Stimulated activated CD4-positive, alpha-beta T cell treated with anti-CD3 and anti-CD28 coated beads, Interleukin-12 subunit alpha, Interleukin-12 subunit beta, amount 100 ng/mL, for 48 hours (primary cell): Measurements from ENCODE around the gene GTF2IRD1.
"Not testable (repeated sequence)": the region's sequence is repeated elsewhere in the genome, so short reads cannot be mapped to it uniquely, and the experiment has no call there.

Source experiments
- DNase-seq, 3 donors: peaks; one replicate each; pipeline ENCODE4 v3.0.0-alpha.2; 2020; ENCODE audit warnings: low read depth in 2 of 3, low spot score in 1 of 3

Gene GTF2IRD1

DNA sequence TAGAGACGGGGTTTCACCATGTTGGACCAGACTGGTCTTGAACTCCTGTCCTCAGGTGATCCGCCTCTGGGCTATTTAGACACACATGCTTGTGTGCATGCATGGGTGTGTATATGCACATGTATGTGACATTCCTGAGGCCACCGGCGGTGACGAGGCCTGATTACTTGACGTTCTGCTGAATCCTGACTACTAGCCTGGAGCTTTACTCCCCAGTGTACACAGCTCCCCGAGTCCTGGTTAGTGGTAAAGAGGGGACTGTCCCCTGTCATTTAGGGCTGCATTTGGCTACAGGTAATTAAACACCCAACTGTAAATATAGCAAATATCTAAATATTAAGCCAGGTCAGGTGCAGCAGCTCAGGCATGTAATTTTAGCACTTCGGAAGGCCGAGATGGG is 14.2 kb downstream of the GTF2IRD1 start:
- no peak for DNase-seq

- DNase-seq = no peak
Measured at GRCh38 chr7:74470504-74470903, 16.8 kb downstream of the GTF2IRD1 start.

DNA sequence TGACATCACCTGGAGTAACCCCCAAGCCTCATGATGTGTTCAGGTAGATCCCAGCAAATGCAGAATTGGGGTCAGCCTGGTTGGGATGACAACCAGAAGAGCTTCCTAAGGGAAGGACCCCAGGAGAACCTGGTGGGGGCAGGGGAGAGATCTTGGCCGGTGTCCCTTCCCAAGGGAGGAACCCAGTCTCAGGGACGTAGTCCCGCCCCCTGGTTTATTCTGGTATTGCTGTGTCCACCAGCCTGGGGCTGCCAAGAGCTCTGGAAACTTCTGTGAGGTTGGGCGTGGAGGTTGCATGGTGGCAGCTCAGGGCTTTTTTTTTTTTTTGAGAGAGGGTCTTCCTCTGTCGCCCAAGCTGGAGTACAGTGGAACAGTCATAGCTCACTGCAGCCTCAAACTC is 19.4 kb downstream of the GTF2IRD1 start:
- no peak for DNase-seq

DNA sequence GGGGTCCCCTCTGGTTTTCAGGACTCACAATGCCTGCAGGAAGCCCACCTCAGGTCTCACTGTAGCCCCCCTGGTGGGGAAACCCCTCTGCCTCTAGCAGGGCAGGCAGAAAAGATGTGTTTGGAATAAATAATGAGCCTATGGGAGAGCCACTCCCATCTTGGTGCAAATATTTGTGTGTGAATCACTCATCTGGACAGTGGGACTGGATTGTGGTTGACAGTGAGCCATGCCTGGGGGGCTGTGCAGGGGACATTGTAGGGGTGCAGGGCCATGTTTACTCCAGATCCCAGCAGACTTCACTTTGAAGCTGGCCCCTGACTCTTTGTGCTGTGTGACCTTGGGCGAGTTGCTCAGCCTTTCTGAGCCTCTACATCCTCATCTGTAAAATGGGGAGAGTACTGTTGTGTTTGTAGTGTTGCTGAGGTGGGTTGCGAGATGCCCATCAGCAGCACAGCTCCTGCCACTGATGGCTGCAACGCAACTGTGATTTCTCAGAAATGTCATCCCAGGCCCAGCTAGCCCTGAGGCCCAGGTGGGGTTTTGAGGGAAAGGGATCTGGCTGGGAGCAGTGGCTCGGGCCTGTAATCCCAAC is 20.7 kb downstream of the GTF2IRD1 start:
- DNase-seq = no peak

DNA sequence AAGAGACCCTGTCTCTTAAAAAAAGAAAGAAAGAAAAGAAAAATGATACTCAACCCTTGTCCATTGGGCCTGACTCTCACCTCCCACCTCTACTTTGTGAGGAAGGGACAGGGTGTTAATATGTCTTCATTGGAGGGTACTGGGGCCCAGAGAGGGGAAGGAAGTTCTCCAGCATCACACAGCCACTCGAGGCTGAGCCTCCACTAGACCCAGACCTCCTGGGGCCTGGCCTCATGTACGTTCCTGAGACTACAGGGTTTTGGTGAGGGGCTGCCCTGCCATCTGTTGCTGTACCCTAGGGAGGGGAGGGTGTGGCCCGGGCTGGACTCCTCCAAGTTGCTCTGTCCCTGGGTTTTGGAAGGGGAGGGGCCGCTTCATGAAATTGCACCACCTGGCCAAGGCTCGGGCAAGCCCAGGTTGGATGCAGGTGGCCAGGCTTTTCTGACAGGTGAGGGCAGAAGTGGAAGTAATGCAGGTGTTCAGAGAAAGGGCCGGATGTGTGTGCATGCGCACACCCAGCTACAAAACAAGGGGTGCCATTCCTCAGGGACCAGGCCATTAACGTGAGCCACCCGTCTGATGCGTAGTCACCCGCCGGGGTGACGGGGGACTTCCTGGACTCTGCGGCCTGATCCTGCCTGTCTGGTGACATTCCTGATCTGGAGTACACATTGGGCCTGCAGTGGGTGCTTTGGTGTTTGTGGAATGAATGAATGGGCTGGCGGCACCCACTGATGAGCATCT is 21.7 kb downstream of the GTF2IRD1 start:
- DNase-seq = no peak

- DNase-seq = no peak
Measured at GRCh38 chr7:74475987-74476350, 22.3 kb downstream of the GTF2IRD1 start.

DNA sequence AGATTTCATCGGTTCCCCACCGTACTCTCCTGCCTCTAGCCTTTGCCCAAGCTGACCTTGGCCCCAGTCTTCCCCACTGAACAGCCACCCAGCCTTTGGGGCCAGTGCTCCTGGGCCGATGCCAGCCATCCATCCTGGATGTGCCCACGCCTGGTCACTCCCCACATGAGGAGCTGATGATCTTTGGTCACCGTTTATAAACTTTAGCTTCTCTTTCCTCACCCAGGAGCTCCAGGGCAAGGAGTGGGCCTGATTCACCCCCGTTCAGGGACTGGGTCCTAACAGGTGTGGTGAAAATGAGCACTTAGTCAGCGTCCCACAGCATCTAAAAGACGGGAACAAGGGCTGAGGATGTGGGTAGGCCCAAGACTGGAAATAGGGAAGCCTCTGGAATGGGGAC is 22.9 kb downstream of the GTF2IRD1 start:
- no peak for DNase-seq

DNA sequence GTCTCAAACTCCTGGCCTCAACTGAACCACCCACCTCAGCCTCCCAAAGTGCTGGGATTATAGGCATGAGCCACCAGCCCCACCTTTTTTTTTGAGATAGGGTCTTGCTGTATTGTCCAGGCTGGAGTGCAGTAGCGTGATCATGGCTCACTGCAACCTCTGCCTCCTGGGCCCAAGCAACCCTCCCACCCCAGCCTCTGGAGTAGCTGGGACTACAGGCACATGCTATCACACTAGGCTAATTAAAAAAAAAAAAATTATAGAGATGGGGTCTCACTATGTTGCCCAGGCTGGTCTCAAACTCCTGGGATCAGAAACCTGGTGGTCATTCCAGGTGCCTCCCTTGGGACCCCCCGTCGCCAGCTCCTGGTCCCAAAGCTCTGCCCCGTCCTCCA is 25.0 kb downstream of the GTF2IRD1 start:
- DNase-seq = no peak

GRCh38 chr7:74479066-74479781 is 25.5 kb downstream of the GTF2IRD1 start:
- no peak for DNase-seq

- no peak for DNase-seq
Measured at GRCh38 chr7:74479961-74480829, 26.5 kb downstream of the GTF2IRD1 start.

DNA sequence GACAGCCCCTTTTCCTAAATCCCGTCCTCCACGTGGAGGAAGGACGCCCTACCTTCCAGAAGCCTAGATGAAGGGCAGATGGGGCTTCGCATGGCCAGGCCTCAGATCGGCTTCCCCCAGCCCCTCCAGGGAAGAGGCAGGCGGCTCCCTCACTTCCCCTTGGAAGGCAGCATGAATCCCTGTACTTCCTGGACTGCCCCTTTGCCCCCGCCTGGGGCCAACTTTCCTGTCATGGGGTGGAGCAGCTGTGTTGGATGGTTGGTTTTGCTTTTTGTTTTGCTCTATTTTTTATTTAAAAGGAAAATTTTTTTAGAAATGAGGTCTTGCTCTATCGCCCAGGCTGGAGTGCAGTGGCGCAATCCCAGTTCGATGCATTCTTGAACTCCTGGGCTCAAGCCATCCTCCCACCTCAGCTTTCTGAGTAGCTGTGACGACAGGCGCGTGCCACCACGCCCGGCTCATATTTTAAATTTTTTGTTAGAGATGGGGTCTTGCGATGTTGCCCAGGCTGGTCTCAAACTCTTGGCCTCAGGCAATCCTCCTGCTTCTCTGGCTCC is 27.2 kb downstream of the GTF2IRD1 start:
- no peak for DNase-seq

DNA sequence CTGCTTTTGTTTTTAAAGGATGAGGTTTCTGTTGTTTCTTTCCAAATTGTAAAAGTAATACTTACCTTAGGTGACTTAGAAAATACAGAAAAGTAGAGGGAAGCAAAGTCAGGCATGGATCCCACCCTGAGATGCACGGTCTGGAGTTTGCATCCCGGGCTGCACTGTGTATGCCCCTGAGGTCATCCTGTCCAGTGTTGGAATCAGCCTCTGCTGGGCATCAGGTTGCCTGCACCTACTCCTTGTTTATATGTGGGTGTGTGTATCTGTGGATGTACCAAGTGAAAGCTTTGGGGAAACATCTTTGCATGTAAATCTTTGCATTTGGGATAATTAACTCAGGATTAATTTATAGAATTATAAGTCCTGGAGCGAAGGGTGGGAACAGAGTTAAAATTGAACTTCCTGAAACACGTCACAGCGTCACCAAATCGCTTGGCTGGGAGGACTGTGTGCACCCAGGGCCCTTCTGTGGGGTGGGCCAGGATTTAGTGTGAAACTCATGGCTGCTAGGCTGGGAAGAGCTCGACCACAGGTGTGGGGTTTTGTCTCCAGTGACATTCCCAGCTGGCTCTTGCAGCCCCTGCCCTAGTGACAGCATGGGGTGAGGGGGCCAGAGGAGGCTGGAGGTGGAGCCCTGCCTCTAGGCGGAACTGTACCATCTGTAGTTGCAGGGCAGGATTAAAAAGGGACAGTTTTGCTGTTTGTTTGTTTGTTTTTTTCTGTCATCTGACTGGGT is 27.9 kb downstream of the GTF2IRD1 start:
- no peak for DNase-seq

DNA sequence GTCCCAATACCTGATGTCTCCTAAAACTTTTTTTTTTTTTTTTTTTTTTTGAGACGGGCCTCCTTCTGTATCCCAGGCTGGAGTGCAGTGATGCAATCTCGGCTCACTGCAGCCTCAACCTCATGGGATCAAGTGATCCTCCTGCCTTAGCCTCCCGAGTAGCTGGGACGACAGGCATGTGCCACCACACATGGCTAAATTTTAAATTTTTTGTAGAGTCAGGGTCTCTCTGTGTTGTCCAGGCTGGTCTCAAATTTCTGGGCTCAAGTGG is 28.4 kb downstream of the GTF2IRD1 start:
- DNase-seq = no peak

DNA sequence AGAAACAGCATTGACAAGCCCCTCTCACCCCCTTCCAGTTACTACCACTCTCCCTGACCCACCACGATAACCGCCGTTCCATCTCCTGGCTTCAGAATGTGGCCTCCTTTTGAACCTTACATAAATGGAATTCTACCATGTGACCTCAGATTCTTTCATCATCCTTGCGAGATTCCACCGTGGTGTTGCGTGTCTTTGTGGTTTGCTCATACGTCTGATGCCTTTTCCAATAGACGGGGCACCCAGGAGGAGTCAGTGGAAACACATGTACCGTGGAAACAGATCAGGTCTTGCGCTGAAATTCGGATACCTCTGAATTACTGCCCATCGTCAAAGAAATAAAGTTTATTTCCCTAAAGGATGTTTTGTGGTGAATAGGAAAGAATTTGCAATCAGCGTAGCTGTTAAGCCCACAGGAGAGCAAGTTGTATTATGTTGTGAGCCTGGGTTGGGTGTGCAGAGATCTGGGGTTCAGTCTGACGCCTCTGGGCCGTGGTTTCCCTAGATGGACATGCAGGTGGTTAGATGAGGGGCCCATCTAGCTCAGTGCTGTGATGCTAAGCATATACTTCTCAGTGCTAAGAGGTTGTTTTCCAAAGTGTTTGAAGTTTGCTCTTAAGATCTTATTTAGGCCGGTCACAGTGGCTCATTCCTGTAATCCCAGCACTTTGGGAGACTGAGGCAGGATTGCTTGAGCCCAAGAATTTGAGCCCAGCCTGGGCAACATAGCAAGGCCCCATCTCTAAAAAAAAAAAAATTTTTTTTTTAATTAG is 29.1 kb downstream of the GTF2IRD1 start:
- DNase-seq = no peak

DNA sequence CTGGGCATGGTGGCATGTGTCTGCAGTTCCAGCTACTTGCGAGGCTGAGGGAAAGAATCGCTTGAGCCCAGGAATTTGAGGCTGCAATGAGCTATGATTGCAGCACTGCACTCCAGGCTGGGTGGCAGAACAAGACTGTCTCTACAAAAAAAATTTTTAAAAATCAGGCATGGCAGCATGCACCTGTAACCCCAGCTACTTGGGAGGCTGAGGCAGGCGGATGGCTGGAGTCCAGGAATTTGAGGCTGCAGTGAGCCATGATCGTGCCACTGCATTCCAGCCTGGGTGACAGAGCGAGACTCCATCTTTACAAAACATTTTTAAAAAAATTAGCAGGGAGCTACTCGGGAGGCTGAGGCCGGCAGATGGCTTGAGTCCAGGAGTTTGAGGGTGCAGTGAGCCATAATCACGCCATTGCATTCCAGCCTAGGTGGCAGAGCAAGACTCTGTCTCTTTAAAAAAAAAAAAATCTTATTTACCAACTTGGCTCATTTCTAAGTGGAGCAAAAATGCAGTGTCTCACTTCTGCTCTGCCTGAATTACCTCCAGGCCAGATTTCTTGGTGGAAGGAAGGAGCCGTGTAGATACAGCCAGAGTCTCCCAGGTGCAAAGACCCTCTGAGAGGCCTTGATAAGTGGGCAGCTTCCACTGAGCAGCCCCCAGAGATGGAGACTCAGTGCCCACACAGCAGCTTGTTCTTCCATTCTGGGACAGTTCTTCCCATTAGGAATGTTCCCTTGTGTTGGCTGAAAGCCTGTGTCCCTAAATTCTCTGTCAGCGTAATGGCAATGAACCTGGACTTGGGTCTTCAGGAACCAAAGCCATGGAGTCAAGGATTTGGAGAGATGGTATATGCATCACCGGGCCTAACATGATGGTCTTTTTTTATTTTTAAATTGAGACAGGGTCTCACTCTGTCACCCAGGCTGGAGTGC is 30.0 kb downstream of the GTF2IRD1 start:
- no peak for DNase-seq

DNA sequence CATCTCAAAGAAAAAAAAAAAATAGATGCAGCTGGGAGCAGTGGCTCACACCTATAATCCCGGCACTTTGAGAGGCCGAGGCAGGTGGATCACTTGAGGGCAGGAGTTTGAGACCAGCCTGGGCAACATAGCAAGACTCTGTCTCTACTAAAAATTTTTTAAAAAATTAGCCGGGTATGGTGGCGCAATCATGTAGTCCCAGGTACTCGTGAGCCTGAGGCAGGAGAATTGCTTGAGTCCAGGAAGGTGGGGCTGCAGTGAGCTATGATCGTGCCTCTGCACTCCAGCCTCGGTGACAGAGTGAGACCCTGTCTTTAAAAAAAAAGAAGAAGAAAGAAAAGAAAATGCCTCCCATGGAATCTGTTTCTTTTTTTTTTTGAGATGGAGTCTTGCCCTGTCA is 31.9 kb downstream of the GTF2IRD1 start:
- DNase-seq = no peak

- not testable (repeated sequence) for DNase-seq
Measured at GRCh38 chr7:74488518-74489030, 34.9 kb downstream of the GTF2IRD1 start.
